Activated CD4-positive, alpha-beta T cell treated with anti-CD3 and anti-CD28 coated beads for 1 hour (primary cell): ENCODE data around the gene MRPL22.
"Not testable (repeated sequence)": the region's sequence is repeated elsewhere in the genome, so short reads cannot be mapped to it uniquely, and the experiment has no call there.

Experiments
- DNase-seq: peaks from one replicate; pipeline ENCODE4 v3.0.0-alpha.2; 2020

The MRPL22 gene

GRCh38 chr5:154940772-154941620 lies at the start of gene MRPL22:
Gene MRPL22 (plus strand): TSS chr5:154941073. CDS start chr5:154941111, 38 bp downstream.
- DNase-seq, result peak; percentile 91

GRCh38 chr5:154892369-154892771 lies 48.5 kb upstream of the MRPL22 start:
- DNase-seq, result no peak

- no peak for DNase-seq
Measured at GRCh38 chr5:154893381-154893780, 47.5 kb upstream of the MRPL22 start.

- no peak for DNase-seq
Measured at GRCh38 chr5:154895606-154896561, 45.0 kb upstream of the MRPL22 start.

GRCh38 chr5:154896562-154897165 lies 44.2 kb upstream of the MRPL22 start:
- no peak for DNase-seq

GRCh38 chr5:154898210-154898609 lies 42.7 kb upstream of the MRPL22 start:
- DNase-seq, result no peak

- no peak for DNase-seq
Measured at GRCh38 chr5:154899151-154899816, 41.6 kb upstream of the MRPL22 start.

- no peak for DNase-seq
Measured at GRCh38 chr5:154900066-154900465, 40.8 kb upstream of the MRPL22 start.

- DNase-seq, result no peak
Measured at GRCh38 chr5:154901276-154901675, 39.6 kb upstream of the MRPL22 start.

GRCh38 chr5:154901913-154902312 lies 39.0 kb upstream of the MRPL22 start:
- no peak for DNase-seq

GRCh38 chr5:154905601-154906000 lies 35.3 kb upstream of the MRPL22 start:
- DNase-seq, result not testable (repeated sequence)

GRCh38 chr5:154916874-154917273 lies 24.0 kb upstream of the MRPL22 start:
- no peak for DNase-seq

- DNase-seq, result no peak
Measured at GRCh38 chr5:154917757-154918156, 23.1 kb upstream of the MRPL22 start.

GRCh38 chr5:154923441-154924430 lies 17.1 kb upstream of the MRPL22 start:
- DNase-seq, result no peak

- no peak for DNase-seq
Measured at GRCh38 chr5:154933537-154933936, 7.3 kb upstream of the MRPL22 start.

- DNase-seq, result no peak
Measured at GRCh38 chr5:154934881-154935280, 6.0 kb upstream of the MRPL22 start.

- DNase-seq, result no peak
Measured at GRCh38 chr5:154937186-154937717, 3.6 kb upstream of the MRPL22 start.

GRCh38 chr5:154937718-154938466 lies 3.0 kb upstream of the MRPL22 start, which contains the start of gene GEMIN5:
Gene GEMIN5 (minus strand): TSS chr5:154938211. CDS start chr5:154938133, 78 bp downstream.
- peak; percentile 73 for DNase-seq

GRCh38 chr5:154939387-154939786 lies 1.5 kb upstream of the MRPL22 start:
- not testable (repeated sequence) for DNase-seq

- no peak for DNase-seq
Measured at GRCh38 chr5:154940375-154940771, 500 bp upstream of the MRPL22 start.
